HL-60 (cell line): ENCODE data around the gene TLR9.

Experiments used
- CTCF ChIP-seq: IDR thresholded peaks from one replicate; pipeline ENCODE4 v1.5.1; 2011; ENCODE audit warnings: low read length, control low read depth, inconsistent platforms; ENCODE audit not compliant: insufficient read depth
- GABPA ChIP-seq: IDR thresholded peaks from 2 replicates; pipeline ENCODE4 v1.6.1; 2012; ENCODE audit warnings: low read depth
- POLR2AphosphoS5 ChIP-seq: IDR thresholded peaks from 2 replicates; pipeline ENCODE4 v1.6.1; 2012; ENCODE audit warnings: low read depth
- TF ChIP-seq, protein P1 (sequence below): IDR thresholded peaks from 2 replicates; pipeline ENCODE4 v1.6.1; 2012; ENCODE audit warnings: low read depth; ENCODE audit not compliant: insufficient replicate concordance

DNA sequence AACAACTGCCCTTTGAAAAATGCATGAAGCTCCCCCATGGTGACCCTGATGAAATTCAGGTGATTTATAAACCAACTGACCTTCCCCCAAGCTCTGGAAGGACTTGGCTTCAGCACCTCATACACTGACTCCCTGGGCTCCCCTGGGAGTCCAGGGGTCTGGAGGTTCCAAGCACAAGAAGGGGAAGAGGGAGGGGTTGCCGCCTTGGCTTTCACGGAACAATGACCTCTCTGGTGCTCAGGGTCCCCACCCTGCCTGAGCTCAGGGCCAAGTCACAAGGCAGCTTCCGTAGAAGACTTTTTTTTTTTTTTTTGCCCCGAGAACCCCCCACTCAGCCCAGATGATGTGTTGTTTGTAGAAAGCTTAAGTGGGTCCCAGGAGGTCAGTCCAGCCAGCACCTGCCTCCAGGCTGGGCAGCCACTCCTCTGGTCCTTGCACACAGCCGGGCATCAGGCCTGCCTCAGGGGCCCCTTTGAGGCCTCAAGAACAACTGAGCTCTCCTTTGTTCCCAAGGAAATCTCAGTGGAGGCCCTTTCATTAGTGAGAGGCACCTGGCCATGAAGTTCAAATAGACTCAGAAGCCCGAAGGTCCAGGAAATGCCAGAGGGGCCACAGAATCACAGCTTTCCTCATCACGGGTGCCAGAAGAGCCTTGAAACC, 41.5 kb downstream of the TLR9 start:
- TF ChIP-seq CTCF (no peak), GABPA (no peak), POLR2AphosphoS5 (no peak)
- TF ChIP-seq, protein P1, sequence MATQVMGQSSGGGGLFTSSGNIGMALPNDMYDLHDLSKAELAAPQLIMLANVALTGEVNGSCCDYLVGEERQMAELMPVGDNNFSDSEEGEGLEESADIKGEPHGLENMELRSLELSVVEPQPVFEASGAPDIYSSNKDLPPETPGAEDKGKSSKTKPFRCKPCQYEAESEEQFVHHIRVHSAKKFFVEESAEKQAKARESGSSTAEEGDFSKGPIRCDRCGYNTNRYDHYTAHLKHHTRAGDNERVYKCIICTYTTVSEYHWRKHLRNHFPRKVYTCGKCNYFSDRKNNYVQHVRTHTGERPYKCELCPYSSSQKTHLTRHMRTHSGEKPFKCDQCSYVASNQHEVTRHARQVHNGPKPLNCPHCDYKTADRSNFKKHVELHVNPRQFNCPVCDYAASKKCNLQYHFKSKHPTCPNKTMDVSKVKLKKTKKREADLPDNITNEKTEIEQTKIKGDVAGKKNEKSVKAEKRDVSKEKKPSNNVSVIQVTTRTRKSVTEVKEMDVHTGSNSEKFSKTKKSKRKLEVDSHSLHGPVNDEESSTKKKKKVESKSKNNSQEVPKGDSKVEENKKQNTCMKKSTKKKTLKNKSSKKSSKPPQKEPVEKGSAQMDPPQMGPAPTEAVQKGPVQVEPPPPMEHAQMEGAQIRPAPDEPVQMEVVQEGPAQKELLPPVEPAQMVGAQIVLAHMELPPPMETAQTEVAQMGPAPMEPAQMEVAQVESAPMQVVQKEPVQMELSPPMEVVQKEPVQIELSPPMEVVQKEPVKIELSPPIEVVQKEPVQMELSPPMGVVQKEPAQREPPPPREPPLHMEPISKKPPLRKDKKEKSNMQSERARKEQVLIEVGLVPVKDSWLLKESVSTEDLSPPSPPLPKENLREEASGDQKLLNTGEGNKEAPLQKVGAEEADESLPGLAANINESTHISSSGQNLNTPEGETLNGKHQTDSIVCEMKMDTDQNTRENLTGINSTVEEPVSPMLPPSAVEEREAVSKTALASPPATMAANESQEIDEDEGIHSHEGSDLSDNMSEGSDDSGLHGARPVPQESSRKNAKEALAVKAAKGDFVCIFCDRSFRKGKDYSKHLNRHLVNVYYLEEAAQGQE = no peak
